HepG2 (cell line): Measurements from ENCODE around the gene SLC4A2. TPM values are rescaled to one million over a fixed set of nuclear protein-coding genes. Genes with fewer than 3 reads are reported as not detected.

Source experiments
- ATAC-seq: fragments of 200-7000 bp; cut with Tn5 transposase; 3 replicates; pipeline ENCODE4 v1.9.1; 2020; ENCODE audit warnings: mild to moderate bottlenecking, moderate library complexity
- BruUV-seq: library from RNA; stranded (reverse); fragments of 400-500 nt; replicated peaks from 2 replicates; lab custom pipeline; 2021; lab: Mats Ljungman, UMichigan
- CTCF ChIA-PET: fragments of 300-600 bp; formaldehyde crosslinking; extraction: SDS; loops from one replicate; lab custom pipeline; 2021; ENCODE audit warnings: low total read pairs, inconsistent platforms, low intra/inter-chr PET ratio; lab: Yijun Ruan, JAX
- POLR2A ChIA-PET: fragments of 350-600 bp; sonication (Branson Sonifier 250); formaldehyde crosslinking; loops from one replicate; lab custom pipeline; 2020; ENCODE audit warnings: antibody characterized with exemption, inconsistent platforms; lab: Yijun Ruan, JAX
- DNase-seq: peaks from one replicate; pipeline ENCODE4 v3.0.0-alpha.2; 2015; ENCODE audit warnings: low spot score
- FAIRE-seq: peaks from 3 replicates; lab custom pipeline; 2011; peaks lifted over from hg19 to GRCh38; lab: Jason Lieb, UNC
- H2AFZ ChIP-seq: one replicate; pipeline ENCODE4 v1.6.1; 2011; ENCODE audit warnings: low read length, inconsistent platforms
- H3K27ac ChIP-seq: fragments of 300-600 bp; 3 replicates; pipeline ENCODE4 v1.8.0; 2011; ENCODE audit warnings: mixed run types, mild to moderate bottlenecking, mixed read lengths, low read length, inconsistent platforms; ENCODE audit not compliant: insufficient read depth; ENCODE audit errors: extremely low read length
- H3K27me3 ChIP-seq, 2 experiments: fragments of 200-600 bp in 1 of 2; 2 replicates in 1 of 2; 3 replicates in 1 of 2; pipeline versions ENCODE4 v1.6.0 to v1.8.0; 2011; ENCODE audit warnings: low read length in 2 of 2, mild to moderate bottlenecking in 2 of 2, moderate library complexity in 2 of 2, inconsistent platforms in 1 of 2; ENCODE audit not compliant: insufficient read depth in 2 of 2, control insufficient read depth in 1 of 2
- H3K36me3 ChIP-seq, 2 experiments: fragments of 200-600 bp in 1 of 2; replicated peaks in 1 of 2; 2 replicates in 1 of 2; 3 replicates in 1 of 2; pipeline versions ENCODE4 v1.5.1 to v1.8.0; 2011; ENCODE audit warnings: low read length in 2 of 2, inconsistent platforms in 1 of 2; ENCODE audit not compliant: insufficient read depth in 2 of 2, control insufficient read depth in 1 of 2
- H3K4me1 ChIP-seq: 2 replicates; pipeline ENCODE4 v1.5.1; 2012; ENCODE audit warnings: low read length, inconsistent platforms; ENCODE audit not compliant: insufficient read depth
- H3K4me2 ChIP-seq: 2 replicates; pipeline ENCODE4 v1.6.0; 2011; ENCODE audit warnings: low read depth, low read length, inconsistent platforms
- H3K4me3 ChIP-seq, 3 experiments: fragments of 200-600 bp in 1 of 3; sonication (generic), shearing (Covaris generic) in 1 of 3; replicated peaks in 1 of 3; 2 replicates each; pipeline ENCODE4 v1.5.1; 2011 to 2016; ENCODE audit warnings: low read length in 3 of 3, inconsistent platforms in 2 of 3, low read depth in 2 of 3, mild to moderate bottlenecking in 2 of 3, control low read depth in 1 of 3, mixed read lengths in 1 of 3; ENCODE audit not compliant: insufficient read depth in 1 of 3
- H3K79me2 ChIP-seq: one replicate; pipeline ENCODE4 v1.6.1; 2011; ENCODE audit warnings: low read length, inconsistent platforms; ENCODE audit not compliant: insufficient read depth
- H3K9ac ChIP-seq: 2 replicates; pipeline ENCODE4 v1.6.0; 2011; ENCODE audit warnings: mild to moderate bottlenecking, low read depth, low read length, inconsistent platforms; ENCODE audit not compliant: insufficient read depth
- H3K9me3 ChIP-seq: 2 replicates; pipeline ENCODE4 v1.5.1; 2012; ENCODE audit warnings: mild to moderate bottlenecking, low read length
- H4K20me1 ChIP-seq: 2 replicates; pipeline ENCODE4 v1.6.0; 2011; ENCODE audit warnings: inconsistent platforms, mild to moderate bottlenecking, low read length, moderate library complexity; ENCODE audit not compliant: insufficient read depth
- AGO2 ChIP-seq: fragments of 200-400 bp; formaldehyde crosslinking; optimal IDR thresholded peaks from 2 replicates; pipeline ENCODE3; 2017; ENCODE audit warnings: mild to moderate bottlenecking, low read depth, low read length, moderate library complexity
- CBX5 ChIP-seq: sonication (generic); formaldehyde crosslinking; IDR thresholded peaks from 2 replicates; pipeline ENCODE4 v1.4.0; 2020; ENCODE audit warnings: missing genetic modification reagents, borderline replicate concordance
- HOXA3 ChIP-seq: sonication (generic); formaldehyde crosslinking; IDR thresholded peaks from 2 replicates; pipeline ENCODE4 v1.5.0; 2020; ENCODE audit warnings: missing genetic modification reagents
- KLF13 ChIP-seq: sonication (generic); formaldehyde crosslinking; IDR thresholded peaks from 2 replicates; pipeline ENCODE4 v1.4.0; 2020; ENCODE audit warnings: mild to moderate bottlenecking, missing genetic modification reagents
- MXD3 ChIP-seq: IDR thresholded peaks from 2 replicates; pipeline ENCODE4 v1.6.1; 2016; ENCODE audit warnings: mild to moderate bottlenecking, missing biosample characterization, missing genetic modification reagents
- NR2F1 ChIP-seq, 2 experiments: fragments of 450-650 bp in 1 of 2; formaldehyde crosslinking in 1 of 2; IDR thresholded peaks; 2 replicates each; pipeline versions ENCODE4 v1.5.0 to v1.6.1; 2016 to 2020; ENCODE audit warnings: mild to moderate bottlenecking in 1 of 2, missing compliant biosample characterization in 1 of 2, missing genetic modification reagents in 1 of 2, moderate library complexity in 1 of 2
- TERF1 ChIP-seq: sonication (generic); formaldehyde crosslinking; IDR thresholded peaks from 2 replicates; pipeline ENCODE4 v1.8.0; 2022; ENCODE audit warnings: mild to moderate bottlenecking, missing genetic modification reagents, moderate library complexity
- ZNF513 ChIP-seq: sonication (generic); formaldehyde crosslinking; conservative IDR thresholded peaks from 2 replicates; pipeline ENCODE4 v1.5.0; 2020; ENCODE audit warnings: missing genetic modification reagents
- ZNF574 ChIP-seq: sonication (generic); formaldehyde crosslinking; IDR thresholded peaks from 2 replicates; pipeline ENCODE4 v1.4.0; 2020; ENCODE audit warnings: missing genetic modification reagents
- ZNF598 ChIP-seq: sonication (generic); formaldehyde crosslinking; IDR thresholded peaks from 2 replicates; pipeline ENCODE4 v1.5.1; 2020; ENCODE audit warnings: mild to moderate bottlenecking, missing genetic modification reagents, borderline replicate concordance
- ZNF704 ChIP-seq: sonication (generic); formaldehyde crosslinking; IDR thresholded peaks from 2 replicates; pipeline ENCODE4 v1.8.1; 2023; ENCODE audit warnings: mild to moderate bottlenecking, inconsistent platforms, moderate library complexity, missing genetic modification reagents, borderline replicate concordance
- WGBS: methylation state at CpG from one replicate; pipeline ENCODE4 v1.1.6; 2017; ENCODE audit warnings: low lambda C conversion rate; 5-methylcytosine and 5-hydroxymethylcytosine counted together
- in situ Hi-C: cut with HindIII; loops from 2 replicates; pipeline ENCODE4 v1.10.0; 2017; ENCODE audit warnings: low pct_unique_long_range_greater_than_20kb; ENCODE audit not compliant: extremely low pct_ligation_motif_present
- intact Hi-C: fragments of 100-400 bp; cut with micrococcal nuclease; formaldehyde crosslinking; loops from one replicate; pipeline ENCODE4 v1.10.0; 2022; ENCODE audit not compliant: unreplicated experiment
- polyA plus RNA-seq, 8 experiments: library from polyadenylated mRNA; depleted of rRNA in 3 of 8; stranded (reverse) in 7 of 8; unstranded in 1 of 8; fragments of >200 nt; fragmentation: Illumina TruSeq in 4 of 8; extraction: Trizol in 4 of 8; gene quantifications; 2 replicates each; pipeline versions ENCODE4 v1.2.1 to v1.2.3, GENCODE V29; 2011 to 2016; ENCODE audit warnings: low read depth in 4 of 8, missing spikeins in 1 of 8, mixed read lengths in 1 of 8; ENCODE audit not compliant: insufficient read depth in 1 of 8
- total RNA-seq, 5 experiments: library from RNA; depleted of rRNA; stranded (reverse); fragments of >200 nt; fragmentation: Illumina TruSeq; extraction: Trizol; gene quantifications; 2 replicates each; pipeline ENCODE4 v1.2.3, GENCODE V29; 2016; ENCODE audit warnings: low read depth in 1 of 5

SLC4A2 gene
- total and polyA plus RNA-seq, 2 of the 13 experiments (the other 11 are each of a cell fraction or from before 2014, with no cell fraction given), result 51.9 to 73.4 TPM

- no peaks in the 10 kb centered on the region for H3K9me3 ChIP-seq
- 99% methylated on average over 23 of the region's 23 CpGs for WGBS
- FAIRE-seq, result no peak
- no peak overlapping the region for H3K4me3 ChIP-seq
- H3K4me1 ChIP-seq, result peaks cover 14% of the 10 kb centered on the region
- CTCF ChIA-PET, result no interaction called here
- H3K36me3 ChIP-seq, result peaks cover 7 to 21% of the 10 kb centered on the region in 2 experiments; a peak in 3 of 5 replicates
- intact Hi-C loops (no loop called here), in situ Hi-C loops (no loop called here)
- DNase-seq, result no peak
- peaks cover 33% of the 10 kb centered on the region for H4K20me1 ChIP-seq
- H2AFZ ChIP-seq, result no peak overlapping the region
- no peak overlapping the region for H3K4me2 ChIP-seq
- no peak overlapping the region for H3K9ac ChIP-seq
- no peaks in the 10 kb centered on the region for H3K27me3 ChIP-seq
- H3K27ac ChIP-seq, result no peak overlapping the region
- no peak for ATAC-seq
- POLR2A ChIA-PET, result no interaction called here
- H3K79me2 ChIP-seq, result peaks cover 49% of the 10 kb centered on the region
- TSS peak; percentile 39 for BruUV-seq
- TF ChIP-seq ZNF704 (CRISPR knock-in tag), result no peak
- TF ChIP-seq CBX5, result no peak
- TF ChIP-seq KLF13, result no peak
- no peak for TF ChIP-seq MXD3 (CRISPR knock-in tag)
- no peak for TF ChIP-seq ZNF513 (CRISPR knock-in tag)
- no peak for TF ChIP-seq ZNF574 (CRISPR knock-in tag)
- no peak for TF ChIP-seq AGO2
- TF ChIP-seq HOXA3 (CRISPR knock-in tag), result no peak
- TF ChIP-seq ZNF598 (CRISPR knock-in tag), result no peak
- no peak for TF ChIP-seq TERF1 (CRISPR knock-in tag)
- no peak for TF ChIP-seq NR2F1 (CRISPR knock-in tag; IDR thresholded peaks at IDR 0.05)
Measured at GRCh38 chr7:151104411-151105235, 45.2 kb downstream of the SLC4A2 start.
